ENCODE data around the gene CDH26. TPM values are rescaled to one million over a fixed set of nuclear protein-coding genes. Genes with fewer than 3 reads are reported as not detected.

CDH26 gene
- total RNA-seq = 6.5 TPM

DNA sequence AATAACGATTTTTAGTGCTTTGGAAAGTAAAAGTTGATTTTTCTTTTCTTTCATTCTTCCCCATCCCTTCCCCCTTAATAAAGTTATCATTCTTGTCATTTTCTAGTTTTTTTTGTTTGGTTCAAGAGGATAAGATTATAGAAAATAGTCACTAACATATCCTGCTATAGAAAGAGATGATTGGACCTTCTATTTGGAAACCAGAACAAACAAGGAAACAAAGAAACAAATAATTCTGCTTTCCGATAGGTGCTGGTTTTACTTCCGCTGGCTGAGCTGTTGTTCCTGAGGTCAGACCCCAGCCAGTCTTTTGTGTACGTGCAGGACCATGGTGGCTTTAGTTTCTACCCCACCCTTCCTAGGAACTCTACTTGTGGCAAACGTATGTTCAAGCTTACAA is at the start of gene CDH26:
CDH26 (plus strand) TSS at position 301 of the 400 bp plus-strand sequence. CDS start 304 bp downstream, outside the sequence.
- DNase-seq = no peak

DNA sequence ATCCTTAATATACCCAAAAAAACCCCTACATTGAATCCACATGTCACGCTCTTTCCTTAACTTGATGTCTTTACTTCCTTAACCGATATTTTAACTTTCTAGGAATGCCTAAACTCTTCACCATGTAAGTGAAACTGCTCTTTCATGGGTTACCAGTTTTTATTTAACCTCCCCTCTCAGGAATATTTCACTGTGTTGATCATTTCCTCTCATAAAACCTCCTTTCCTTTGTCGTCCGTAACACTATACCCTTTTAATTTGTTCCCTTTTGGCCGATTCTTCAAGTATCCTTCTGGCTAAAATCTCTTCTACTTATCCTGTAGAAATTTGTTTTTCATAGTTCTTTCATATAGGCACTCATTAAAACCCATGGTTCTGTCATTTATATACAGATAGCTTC is 49.4 kb upstream of the CDH26 start:
- DNase-seq = no peak

DNA sequence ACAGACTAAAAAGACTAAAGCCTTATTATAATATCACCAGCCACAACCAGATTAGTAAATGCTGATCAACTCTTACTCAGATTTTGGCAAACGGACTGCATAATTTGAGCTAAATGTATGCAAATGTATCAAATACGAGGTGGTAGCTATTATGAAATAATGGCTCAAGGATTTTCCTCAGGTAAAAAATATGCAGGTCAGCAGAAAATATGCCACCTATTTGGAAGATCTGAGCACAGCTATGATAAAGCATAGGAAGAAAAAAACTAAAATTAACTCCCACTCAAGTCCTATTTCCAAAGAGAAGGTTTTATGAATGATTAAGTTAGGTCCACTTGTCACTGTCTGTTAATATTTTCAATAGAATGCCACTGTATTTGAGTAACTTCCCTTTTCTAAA is 47.2 kb upstream of the CDH26 start:
- DNase-seq = no peak

DNA sequence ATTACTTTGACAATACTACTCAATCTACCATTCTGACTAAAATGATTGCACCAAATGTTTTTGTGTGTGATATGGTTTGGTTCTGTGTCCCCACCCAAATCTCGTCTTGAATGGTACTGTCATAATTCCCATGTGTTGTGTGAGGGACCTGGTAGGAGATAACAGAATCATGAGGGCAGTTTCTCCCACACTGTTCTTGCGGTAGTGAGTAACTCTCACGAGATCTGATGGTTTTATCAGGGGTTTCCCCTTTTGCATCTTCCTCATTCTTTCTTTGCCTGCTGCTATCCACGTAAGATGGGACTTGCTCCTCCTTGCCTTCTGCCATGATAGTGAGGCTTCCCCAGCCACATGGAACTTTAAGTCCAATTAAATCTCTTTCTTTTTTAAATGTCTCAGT is 45.6 kb upstream of the CDH26 start:
- DNase-seq = no peak

DNA sequence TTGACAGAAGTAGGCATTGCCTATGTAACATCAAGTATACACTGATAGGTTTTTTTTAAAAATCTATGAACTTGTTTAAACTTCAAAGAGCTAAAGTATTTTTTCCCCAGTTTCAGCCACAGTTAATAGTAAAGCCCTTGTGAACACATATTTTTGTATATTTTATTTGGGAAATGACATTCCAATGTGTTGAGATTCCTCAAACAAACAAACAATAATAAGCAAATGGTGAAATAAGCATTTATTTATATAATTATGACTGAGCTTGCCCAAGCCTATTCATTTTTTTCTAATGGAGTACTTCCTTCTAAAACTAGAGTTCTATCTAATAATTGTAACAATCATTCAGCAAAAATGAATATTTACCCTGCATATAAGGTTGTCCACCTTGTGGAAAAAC is 37.3 kb upstream of the CDH26 start:
- DNase-seq = no peak

DNA sequence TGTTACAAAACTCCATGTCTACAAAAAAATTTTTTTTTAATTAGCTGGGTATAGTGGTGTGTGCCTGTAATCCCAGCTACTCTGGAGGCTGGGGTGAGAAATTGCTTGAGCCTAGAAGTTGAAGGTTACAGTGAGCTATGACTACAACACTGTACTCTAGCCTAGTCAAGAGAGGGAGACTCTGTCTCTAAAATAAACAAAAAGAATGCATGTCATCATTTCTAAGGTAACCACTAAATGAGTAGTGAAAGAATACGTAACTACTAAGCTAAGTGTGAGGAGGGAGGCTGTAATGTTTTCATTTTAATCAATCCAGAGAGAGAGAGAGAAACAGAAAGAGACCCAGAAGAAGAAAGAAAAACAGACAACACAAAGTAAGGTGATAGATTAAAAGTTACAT is 34.7 kb upstream of the CDH26 start:
- no peak for DNase-seq

DNA sequence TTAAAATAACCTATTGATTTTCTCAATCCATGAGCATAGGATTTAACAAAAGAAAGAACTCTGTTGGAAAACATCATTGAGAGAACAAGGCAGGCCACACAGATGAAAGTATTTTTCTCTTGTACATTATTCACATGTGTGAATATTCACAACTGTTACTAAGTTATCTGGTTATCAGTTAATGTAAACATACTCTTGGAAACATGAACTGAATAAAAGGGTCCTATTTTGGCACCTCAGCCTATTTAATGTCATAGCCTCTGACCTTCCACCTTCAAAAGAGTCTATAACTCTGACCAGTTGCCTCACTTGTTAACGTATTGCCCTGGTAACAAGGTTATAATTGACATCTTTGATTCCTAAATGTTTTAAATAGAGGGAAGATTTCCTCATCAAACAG is 32.9 kb upstream of the CDH26 start:
- no peak for DNase-seq

DNA sequence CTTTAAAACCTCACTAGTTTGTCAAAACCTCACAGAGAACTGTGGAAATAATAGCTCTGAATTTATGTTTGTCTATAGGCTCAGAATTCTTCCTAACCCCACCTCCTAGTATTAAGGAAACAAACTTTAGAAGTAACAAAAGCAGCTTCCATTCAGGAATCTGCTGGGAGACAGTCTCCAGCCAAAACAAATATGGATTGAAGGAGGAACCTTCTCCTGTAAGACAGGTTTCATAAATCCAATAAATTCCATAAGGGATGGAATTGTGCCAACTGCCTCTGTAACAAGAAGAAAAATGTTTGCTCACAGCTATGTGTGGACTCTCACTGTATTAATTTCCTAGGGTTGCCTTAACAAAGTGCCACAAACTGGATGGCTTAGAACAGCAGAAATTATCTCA is 32.3 kb upstream of the CDH26 start:
- DNase-seq = no peak

DNA sequence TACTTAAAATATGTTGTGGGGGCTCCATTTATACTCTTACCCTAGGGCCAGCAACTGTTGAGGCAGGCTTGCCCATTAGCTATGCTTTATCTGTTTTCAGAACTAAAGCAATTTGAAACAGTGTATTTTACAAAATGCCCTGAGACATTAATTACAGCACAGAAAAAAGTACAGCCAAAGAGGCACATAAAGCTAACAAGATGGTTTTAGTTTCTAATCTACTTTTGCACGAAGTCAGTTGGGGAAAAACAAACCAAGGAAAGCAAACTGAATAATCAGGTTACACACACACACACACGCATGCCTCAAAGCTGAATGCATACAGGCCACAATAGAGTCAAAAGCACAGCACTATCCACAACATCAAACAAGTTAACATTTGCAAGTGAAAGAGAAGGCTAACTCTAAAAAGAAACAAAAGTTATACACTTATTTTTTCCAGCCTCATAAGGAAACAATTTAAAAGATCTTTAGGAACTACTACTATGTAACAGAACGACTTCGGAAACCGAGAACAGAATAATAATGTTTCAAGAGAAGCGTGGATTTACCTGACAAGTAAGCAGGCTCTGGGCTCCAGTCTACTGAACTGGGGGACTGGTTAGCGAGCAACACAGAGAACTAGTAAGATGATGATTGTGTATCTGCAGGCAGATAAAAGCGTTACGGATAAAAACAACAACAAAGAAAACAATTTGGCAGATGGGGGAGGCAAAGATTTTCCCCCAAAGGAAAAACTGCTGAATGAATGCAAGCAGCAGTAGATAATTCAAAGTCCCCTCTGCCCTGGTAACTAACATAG is 26.5 kb upstream of the CDH26 start:
- no peak for DNase-seq

DNA sequence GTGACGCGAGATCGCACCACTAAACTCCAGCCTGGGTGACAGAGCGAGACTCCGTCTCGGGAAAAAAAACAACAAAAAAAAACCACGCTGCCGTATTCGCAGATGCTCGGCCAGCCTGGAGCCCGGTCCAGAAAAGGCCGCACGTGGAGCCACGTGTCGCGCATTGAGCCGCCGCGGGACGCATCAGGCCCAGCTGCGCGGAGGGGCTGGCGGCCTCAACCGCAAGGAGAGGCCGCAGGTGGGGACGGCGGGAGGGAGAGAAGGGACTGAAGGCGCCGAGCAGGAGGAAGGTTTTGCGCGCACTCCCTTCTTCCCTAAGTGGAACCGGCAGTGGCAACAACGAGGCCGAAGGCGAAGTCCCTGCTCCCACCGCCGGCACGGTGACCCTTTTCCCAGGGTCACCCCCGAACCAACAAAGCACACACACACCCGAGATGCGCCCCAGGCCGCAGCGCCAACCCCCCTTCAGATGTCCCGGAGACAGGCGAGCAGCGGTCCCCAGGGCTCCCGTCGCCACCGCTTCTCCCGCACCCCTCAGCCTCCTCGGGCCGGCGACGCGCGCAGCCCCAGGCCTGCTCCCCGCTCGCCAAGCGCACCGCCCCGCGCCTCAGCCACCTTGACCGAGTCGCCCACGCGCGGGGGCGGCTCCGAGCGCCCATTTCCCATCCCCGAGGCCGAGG is 25.5 kb upstream of the CDH26 start:
- DNase-seq = no peak

DNA sequence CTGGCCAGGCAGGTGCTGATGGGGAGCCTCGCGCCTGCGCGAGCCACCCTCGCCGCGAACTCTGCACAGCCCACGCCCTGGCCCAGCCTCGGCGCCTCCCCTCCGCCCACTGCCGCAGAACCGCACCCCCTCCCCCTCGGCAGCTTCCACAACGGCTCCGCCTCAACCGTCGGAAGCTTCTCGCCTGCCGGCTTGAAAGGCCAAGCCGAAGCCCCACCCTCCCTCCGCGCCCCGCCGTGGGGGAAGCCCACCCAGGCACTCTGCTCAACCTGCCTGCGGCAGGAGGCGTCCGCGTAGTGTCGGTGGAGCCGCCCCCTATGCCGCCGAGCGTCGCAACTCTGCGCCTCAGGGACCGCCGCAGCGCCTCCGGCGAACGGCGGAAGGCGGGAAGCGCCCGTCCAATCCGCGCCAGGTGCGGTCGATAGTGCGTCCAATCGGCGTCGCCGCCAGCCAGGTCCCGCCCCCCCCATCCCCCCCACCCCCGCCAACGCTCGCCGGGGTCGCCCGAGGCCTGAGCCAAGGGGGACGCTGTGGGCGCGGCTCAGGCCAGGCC is 24.9 kb upstream of the CDH26 start, which contains the start of gene SYCP2:
SYCP2 (minus strand) TSS at position 342 of the 553 bp plus-strand sequence. CDS start 11,224 bp downstream, outside the sequence.
- no peak for DNase-seq

DNA sequence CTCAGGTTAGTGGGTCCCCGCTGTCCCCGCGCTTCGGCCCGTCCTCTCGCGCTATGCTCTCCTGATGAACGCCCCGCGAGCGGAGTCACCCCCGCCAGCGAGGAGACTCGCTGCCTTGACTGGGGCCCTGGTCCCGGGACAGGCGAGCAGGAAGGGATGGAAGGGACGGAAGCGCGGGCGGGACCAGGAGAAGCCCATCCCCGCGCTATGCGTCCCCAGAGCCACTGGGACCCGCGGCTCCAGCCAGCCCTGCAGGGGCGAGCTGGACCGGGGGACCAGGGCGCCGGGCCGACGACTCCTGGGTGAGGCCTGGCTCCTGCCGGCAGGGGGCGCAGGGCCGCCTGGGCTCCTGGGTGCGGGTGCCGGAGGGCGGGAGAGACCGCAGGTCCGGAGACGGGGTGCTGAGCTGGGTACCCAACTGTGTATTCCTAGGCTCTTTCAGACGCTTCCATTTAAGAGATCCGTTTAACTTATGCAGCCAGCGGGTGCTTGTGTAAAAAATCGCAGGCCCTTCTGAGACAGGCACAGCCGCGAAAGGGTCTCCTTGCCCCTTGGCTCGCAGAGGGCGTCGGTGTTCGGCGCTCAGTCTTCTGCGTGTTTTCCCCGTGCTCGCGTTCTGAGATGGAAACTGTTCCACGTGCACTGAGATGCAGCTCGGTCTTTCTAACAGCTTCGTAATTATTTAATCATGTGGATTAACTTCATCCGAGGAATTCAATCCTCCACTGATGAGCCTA is 24.2 kb upstream of the CDH26 start:
- DNase-seq = peak; percentile 17

DNA sequence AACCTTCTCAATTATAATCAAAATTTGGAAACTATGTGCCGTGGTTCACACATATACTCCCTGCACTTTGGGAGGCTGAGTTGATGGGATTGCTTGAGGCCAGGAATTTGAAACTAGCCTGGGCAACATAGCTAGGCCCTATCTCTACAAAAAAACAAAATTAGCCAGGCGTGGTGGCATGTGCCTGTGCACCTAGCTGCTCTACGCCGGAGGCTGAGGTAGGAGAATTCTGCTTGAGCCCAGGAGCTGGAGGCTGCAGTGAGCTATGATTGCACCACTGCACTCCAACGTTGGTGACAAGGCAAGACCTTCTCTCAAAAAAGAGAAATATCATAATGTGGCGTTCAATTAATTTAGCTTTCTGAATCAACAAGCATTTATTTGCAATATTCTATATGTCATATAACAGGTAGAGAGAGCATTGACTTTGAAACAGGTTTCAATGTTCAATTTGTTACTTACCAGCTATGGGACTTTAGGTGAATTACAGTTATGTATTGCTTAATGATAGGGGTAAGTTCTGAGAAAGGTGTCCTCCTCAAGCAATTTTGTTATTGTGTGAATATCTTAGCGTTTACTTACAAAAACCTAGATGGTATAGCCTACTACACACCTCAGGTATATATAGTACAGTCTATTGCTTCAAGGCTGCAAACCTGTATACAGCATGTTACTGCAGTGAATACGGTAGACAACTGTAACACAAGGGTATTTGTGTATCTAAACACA is 22.6 kb upstream of the CDH26 start:
- no peak for DNase-seq

DNA sequence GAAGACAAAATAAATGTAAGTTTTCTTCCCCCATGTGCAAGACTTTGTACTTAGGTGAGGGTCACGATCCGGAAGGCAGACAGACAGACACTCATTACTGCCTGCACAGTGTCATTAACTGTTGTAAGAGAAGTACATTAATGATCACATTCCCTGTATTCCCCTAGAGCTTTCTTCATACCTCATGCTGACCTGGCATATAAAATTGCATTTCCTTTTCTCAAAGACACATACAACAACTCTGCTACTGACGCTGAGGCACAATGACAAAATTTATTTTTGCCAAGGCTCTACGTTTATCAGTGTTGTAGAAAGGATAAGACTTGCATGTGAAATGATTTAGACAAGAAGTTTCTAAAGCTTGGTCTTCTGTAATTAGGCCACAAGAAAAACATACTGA is 21.8 kb upstream of the CDH26 start:
- no peak for DNase-seq

DNA sequence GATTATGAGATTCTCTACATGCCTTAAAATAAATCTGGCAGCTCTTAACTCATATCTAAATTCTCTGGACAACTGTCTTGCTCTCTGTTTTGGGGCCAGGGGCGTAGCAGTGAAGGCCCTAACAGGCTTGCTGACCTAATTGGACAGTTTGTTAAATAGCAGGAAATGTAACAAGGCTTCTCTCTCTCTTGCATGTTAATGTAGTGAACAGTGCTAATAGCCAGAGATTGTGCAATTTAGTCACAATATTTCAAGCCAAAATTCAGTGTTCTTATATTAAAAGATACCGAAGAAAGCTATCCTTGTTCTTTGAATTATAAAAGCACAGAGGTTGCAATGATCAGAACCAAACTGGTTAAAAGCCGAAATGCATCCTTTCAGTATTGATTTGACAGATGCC is 21.1 kb upstream of the CDH26 start:
- no peak for DNase-seq

DNA sequence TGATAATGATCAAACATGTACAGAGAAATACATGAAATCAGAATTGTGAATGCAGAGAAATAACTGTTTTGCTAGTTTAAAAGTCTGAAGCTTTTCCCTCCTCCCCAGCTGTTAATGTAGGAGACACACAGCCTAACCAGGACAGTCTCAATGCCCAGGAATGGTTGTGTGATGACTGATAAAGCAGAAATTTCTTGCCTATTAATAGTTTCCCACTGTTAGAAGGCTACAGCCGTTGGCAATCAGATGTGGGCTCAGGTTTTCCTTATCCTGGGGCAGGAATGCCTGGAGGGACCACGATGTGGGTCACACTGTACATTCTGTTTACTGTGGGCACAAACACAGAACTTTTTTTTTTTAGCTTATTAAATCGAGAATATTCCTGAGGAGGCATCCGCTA is 20.0 kb upstream of the CDH26 start:
- no peak for DNase-seq

DNA sequence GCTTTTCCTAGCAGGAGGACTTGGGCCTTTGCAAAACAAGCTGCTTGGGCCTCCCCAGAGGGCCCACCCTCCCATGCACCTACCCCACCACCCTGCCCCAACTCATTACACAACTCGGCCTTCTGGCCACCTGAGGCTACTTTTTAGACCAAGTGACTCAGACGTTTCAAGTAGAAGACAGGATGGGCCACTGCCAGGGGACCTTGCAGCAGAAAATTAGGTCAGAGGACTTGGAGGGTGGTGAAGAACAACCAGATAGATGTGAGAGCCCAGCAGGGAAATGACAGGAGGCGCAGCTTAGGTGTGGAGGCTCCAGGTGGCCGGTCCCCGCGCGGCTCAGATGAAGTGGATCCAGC is 19.5 kb upstream of the CDH26 start:
- no peak for DNase-seq

DNA sequence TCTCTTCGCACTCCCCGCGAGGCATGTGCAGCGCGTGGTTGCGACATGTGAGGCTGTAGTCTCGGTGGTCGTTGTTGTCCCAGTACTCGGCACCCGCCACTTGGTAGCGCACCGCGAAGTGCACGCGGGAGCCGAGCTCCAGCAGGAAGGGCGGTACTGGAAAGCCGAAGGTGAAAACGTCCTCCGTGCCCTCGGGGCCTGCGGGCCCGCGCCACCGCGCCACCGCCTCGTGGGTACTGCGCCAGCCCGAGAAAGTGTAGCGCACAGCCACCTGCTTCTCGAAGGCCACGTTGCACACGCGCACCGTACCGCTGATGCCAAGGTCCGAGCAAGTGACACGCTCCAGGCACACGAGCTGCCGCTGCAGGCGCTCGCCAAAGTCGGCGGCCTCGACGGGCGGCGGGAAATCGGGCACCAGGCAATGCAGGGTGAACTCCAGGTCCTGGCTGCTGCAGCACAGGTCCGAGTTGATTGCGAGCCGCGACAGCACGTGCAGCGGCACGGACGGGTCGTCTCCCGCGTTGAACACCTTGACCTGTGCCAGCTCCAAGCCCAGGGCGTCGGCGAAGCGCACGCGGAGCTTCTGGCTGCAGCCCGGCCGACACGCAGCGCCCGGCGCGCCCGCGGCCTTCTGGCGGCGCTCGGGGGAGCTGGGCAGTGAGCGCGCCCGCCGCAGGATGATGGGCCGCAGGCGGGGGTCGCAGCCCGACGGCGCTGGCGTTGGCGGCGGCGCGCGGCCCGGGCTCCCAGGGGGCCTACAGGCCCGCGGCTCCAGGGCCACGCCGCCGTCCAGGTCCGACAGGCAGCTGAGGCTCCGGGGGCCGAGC is 19.0 kb upstream of the CDH26 start:
- DNase-seq = no peak

DNA sequence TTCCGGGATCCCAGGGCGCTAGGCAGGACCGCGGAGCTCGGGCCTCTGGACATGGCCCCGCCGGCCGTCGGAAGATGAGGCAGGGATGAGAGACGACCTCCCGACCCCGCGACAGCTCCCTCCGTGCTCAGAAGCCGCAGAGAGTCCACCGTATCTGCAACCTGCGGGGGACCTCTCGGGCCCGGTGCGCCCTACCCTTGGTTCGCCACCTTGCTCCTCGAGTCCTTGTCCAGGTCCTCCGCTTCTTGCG is 18.4 kb upstream of the CDH26 start:
- no peak for DNase-seq

DNA sequence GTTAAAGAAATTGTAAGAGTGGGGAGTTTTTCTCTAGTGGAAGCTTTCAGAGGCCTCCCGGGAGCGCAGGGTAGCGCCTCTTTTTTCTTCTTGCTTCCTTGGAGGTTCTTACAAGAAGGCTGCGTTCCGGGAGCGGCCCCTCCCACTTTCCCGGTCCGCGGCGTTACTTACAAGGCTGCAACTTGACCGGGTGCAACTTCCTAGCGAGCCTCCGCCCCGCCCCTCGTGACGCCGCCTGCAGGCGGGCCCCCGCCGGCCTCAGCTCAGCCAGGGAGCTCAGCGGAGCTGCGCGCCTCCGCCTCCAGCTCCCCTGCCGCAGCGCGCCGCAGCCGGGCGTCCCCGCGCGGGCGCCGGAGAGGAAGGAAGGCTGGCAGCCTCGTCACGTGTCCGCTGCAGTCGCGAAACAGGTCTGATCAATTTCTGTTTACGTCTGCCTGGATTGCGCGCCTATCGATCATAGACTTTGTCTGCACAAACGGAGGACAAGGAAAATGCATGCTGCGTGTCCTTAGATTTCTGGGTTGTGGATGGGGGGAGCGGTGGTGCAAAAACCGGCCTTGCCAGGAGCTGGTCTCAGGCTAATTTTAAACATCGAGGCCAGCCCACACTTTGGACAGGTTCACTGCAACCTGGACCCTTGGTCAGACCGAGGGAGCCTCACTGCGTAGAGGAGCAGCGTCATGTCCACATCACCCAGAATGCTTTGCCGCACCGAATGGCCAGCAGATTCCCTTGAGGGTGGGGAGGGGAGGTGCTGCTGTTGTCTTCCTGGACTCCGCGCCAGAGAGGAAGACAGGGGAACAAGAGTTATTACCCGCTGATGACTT is 17.9 kb upstream of the CDH26 start, which contains the start of the genes FAM217B and PPP1R3D:
FAM217B (plus strand) TSS at position 261 of the 827 bp plus-strand sequence. CDS start 3,555 bp downstream, outside the sequence.
PPP1R3D (minus strand) TSS at position 177 of the 827 bp plus-strand sequence. CDS start 374 bp downstream, outside the sequence.
- DNase-seq = peak; percentile 96

DNA sequence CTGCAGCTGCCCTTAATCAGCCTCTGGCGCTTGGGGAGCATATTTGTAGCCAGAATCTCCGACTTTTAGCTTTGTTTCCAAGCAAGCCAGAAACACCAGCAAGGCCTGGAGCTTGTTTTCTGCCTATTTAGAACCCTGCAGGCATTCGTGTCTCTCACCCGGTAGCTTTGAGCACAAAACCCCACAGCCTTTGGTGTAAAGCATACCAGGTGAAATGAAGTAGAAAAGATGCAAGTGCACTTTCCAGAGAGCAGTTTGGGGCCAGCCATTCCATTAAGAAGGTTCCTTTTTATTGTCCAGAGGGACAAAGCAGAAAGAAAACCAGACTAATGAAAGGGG is 17.3 kb upstream of the CDH26 start:
- DNase-seq = no peak

Measured in skin of body (tissue), 2 donors.